AG09319 (cell line): ENCODE results near the gene POPDC2.

Source experiments
- DNase-seq: peaks from one replicate; pipeline ENCODE4 v3.0.0-alpha.2; 2010; ENCODE audit warnings: low read depth; ENCODE audit errors: extremely low read depth
- CTCF ChIP-seq: IDR thresholded peaks from 2 replicates; pipeline ENCODE4 v1.5.1; 2011; ENCODE audit warnings: low read depth, mild to moderate bottlenecking, inconsistent platforms, low read length, moderate library complexity

Gene POPDC2

GRCh38 chr3:119609301-119609700 is 51.1 kb downstream of the POPDC2 start:
- no peak for TF ChIP-seq CTCF
- DNase-seq = no peak

GRCh38 chr3:119608405-119609000 is 51.9 kb downstream of the POPDC2 start:
- no peak for TF ChIP-seq CTCF
- DNase-seq = no peak

- no peak for DNase-seq
These were observed 55.5 kb downstream of the POPDC2 start for GRCh38 chr3:119604878-119605277.

GRCh38 chr3:119602676-119603075 is 57.7 kb downstream of the POPDC2 start:
- no peak for DNase-seq
- no peak for TF ChIP-seq CTCF

More at GRCh38 chr3:119604878-119605277, 55.5 kb downstream of the POPDC2 start:
- no peak for TF ChIP-seq CTCF

- DNase-seq = no peak
- TF ChIP-seq CTCF = no peak
These were observed 59.2 kb downstream of the POPDC2 start for GRCh38 chr3:119601154-119601553.

GRCh38 chr3:119600732-119601131 is 59.7 kb downstream of the POPDC2 start:
- TF ChIP-seq CTCF = peak; percentile 34
- no peak for DNase-seq

- no peak for DNase-seq
These were observed 60.7 kb downstream of the POPDC2 start for GRCh38 chr3:119599558-119600174.

More at GRCh38 chr3:119599558-119600174, 60.7 kb downstream of the POPDC2 start:
- no peak for TF ChIP-seq CTCF
